H9 (cell line): ENCODE data around the gene DGKE. TPM values are rescaled to one million over a fixed set of nuclear protein-coding genes. Genes with fewer than 3 reads are reported as not detected.

ENCODE experiments used
- DNase-seq: peaks from one replicate; pipeline ENCODE4 v3.0.0-alpha.2; 2017
- H2AFZ ChIP-seq: one replicate; pipeline ENCODE4 v1.6.1; 2013; ENCODE audit warnings: mild to moderate bottlenecking, low read length, control low read depth, moderate library complexity
- H2AK5ac ChIP-seq: 2 replicates; pipeline ENCODE4 v1.6.1; 2013; ENCODE audit warnings: low read length, control low read depth, mixed read lengths; ENCODE audit not compliant: insufficient read length
- H2BK120ac ChIP-seq: one replicate; pipeline ENCODE4 v1.6.1; 2013; ENCODE audit warnings: low read depth, mild to moderate bottlenecking, low read length, control low read depth, inconsistent platforms; ENCODE audit not compliant: poor library complexity, severe bottlenecking
- H2BK12ac ChIP-seq: 2 replicates; pipeline ENCODE4 v1.6.1; 2013; ENCODE audit warnings: low read length, control low read depth, mixed read lengths, low read depth; ENCODE audit not compliant: insufficient read length
- H2BK15ac ChIP-seq: 2 replicates; pipeline ENCODE4 v1.6.1; 2013; ENCODE audit warnings: low read depth, low read length, control low read depth
- H2BK20ac ChIP-seq: one replicate; pipeline ENCODE4 v1.6.1; 2013; ENCODE audit warnings: low read depth, mild to moderate bottlenecking, low read length, control low read depth, inconsistent platforms; ENCODE audit not compliant: poor library complexity, severe bottlenecking
- H2BK5ac ChIP-seq: 2 replicates; pipeline ENCODE4 v1.6.1; 2013; ENCODE audit warnings: low read length, control low read depth, mixed read lengths; ENCODE audit not compliant: insufficient read length
- H3K14ac ChIP-seq: 2 replicates; pipeline ENCODE4 v1.6.1; 2013; ENCODE audit warnings: low read length, control low read depth; ENCODE audit not compliant: insufficient read depth
- H3K18ac ChIP-seq: 2 replicates; pipeline ENCODE4 v1.6.1; 2013; ENCODE audit warnings: low read depth, mild to moderate bottlenecking, mixed read lengths, low read length, control low read depth; ENCODE audit not compliant: insufficient read length
- H3K23ac ChIP-seq: 2 replicates; pipeline ENCODE4 v1.6.1; 2013; ENCODE audit warnings: low read length, control low read depth, mixed read lengths, low read depth; ENCODE audit not compliant: insufficient read length
- H3K23me2 ChIP-seq: 2 replicates; pipeline ENCODE4 v1.6.1; 2013; ENCODE audit warnings: low read depth, mild to moderate bottlenecking, mixed read lengths, low read length, control low read depth; ENCODE audit not compliant: insufficient read length, poor library complexity, severe bottlenecking
- H3K27ac ChIP-seq: 2 replicates; pipeline ENCODE4 v1.5.1; 2013; ENCODE audit warnings: low read length, control low read depth, mixed read lengths, low read depth; ENCODE audit not compliant: insufficient read length
- H3K27me3 ChIP-seq: 2 replicates; pipeline ENCODE4 v1.6.1; 2013; ENCODE audit warnings: low read length, control low read depth, inconsistent platforms; ENCODE audit not compliant: insufficient read depth
- H3K4ac ChIP-seq: 2 replicates; pipeline ENCODE4 v1.6.1; 2013; ENCODE audit warnings: low read depth, mild to moderate bottlenecking, control low read depth, inconsistent platforms, low read length, moderate library complexity
- H3K4me1 ChIP-seq: 2 replicates; pipeline ENCODE4 v1.6.1; 2013; ENCODE audit warnings: low read length, control low read depth, inconsistent platforms; ENCODE audit not compliant: insufficient read depth
- H3K4me2 ChIP-seq: 2 replicates; pipeline ENCODE4 v1.6.1; 2013; ENCODE audit warnings: low read length, control low read depth, mixed read lengths; ENCODE audit not compliant: insufficient read length, insufficient read depth
- H3K56ac ChIP-seq: 2 replicates; pipeline ENCODE4 v1.6.1; 2013; ENCODE audit warnings: low read depth, mild to moderate bottlenecking, mixed read lengths, low read length, control low read depth; ENCODE audit not compliant: insufficient read length
- H3K79me1 ChIP-seq: 2 replicates; pipeline ENCODE4 v1.6.1; 2013; ENCODE audit warnings: low read depth, mild to moderate bottlenecking, moderate library complexity, low read length, control low read depth, inconsistent platforms; ENCODE audit not compliant: insufficient read depth, poor library complexity, severe bottlenecking
- H3K79me2 ChIP-seq: 2 replicates; pipeline ENCODE4 v1.6.1; 2013; ENCODE audit warnings: low read length, control low read depth, inconsistent platforms; ENCODE audit not compliant: insufficient read depth
- H3K9ac ChIP-seq: 2 replicates; pipeline ENCODE4 v1.6.1; 2013; ENCODE audit warnings: low read length, control low read depth, mixed read lengths; ENCODE audit not compliant: insufficient read length; ENCODE audit errors: extremely low read depth
- H3K9me3 ChIP-seq: one replicate; pipeline ENCODE4 v1.6.1; 2013; ENCODE audit warnings: low read depth, low read length, inconsistent platforms; ENCODE audit not compliant: control insufficient read depth
- H3T11ph ChIP-seq: one replicate; pipeline ENCODE4 v1.6.1; 2013; ENCODE audit warnings: mild to moderate bottlenecking, low read length, control low read depth, inconsistent platforms
- H4K20me1 ChIP-seq: one replicate; pipeline ENCODE4 v1.6.1; 2013; ENCODE audit not compliant: control insufficient read depth, insufficient read length, insufficient read depth
- H4K5ac ChIP-seq: 2 replicates; pipeline ENCODE4 v1.6.1; 2013; ENCODE audit warnings: low read depth, mild to moderate bottlenecking, mixed read lengths, low read length, control low read depth; ENCODE audit not compliant: insufficient read length
- H4K8ac ChIP-seq: replicated peaks from 2 replicates; pipeline ENCODE4 v1.6.1; 2013; ENCODE audit warnings: low read length, control low read depth, mixed read lengths, low read depth; ENCODE audit not compliant: insufficient read length
- H4K91ac ChIP-seq: 2 replicates; pipeline ENCODE4 v1.6.1; 2013; ENCODE audit warnings: low read depth, mild to moderate bottlenecking, moderate library complexity, mixed read lengths, low read length, control low read depth; ENCODE audit not compliant: insufficient read length
- H3K27ac Mint-ChIP-seq, 3 experiments: 2 replicates in 2 of 3; 3 replicates in 1 of 3; pipeline ENCODE4 v1.8.0; 2020 to 2021; ENCODE audit warnings: mixed read lengths in 3 of 3, mild to moderate bottlenecking in 1 of 3, moderate library complexity in 1 of 3
- H3K27me3 Mint-ChIP-seq: 2 replicates; pipeline ENCODE4 v1.8.0; 2021; ENCODE audit warnings: low read depth, mild to moderate bottlenecking, moderate library complexity, mixed read lengths
- H3K36me3 Mint-ChIP-seq, 3 experiments: 2 replicates in 2 of 3; 3 replicates in 1 of 3; pipeline ENCODE4 v1.8.0; 2020 to 2021; ENCODE audit warnings: low read depth in 3 of 3, mixed read lengths in 3 of 3; ENCODE audit not compliant: insufficient read depth in 1 of 3
- H3K4me1 Mint-ChIP-seq, 2 experiments: 2 replicates each; pipeline ENCODE4 v1.8.0; 2020; ENCODE audit warnings: mixed read lengths in 2 of 2
- H3K4me3 Mint-ChIP-seq, 2 experiments: 2 replicates in 1 of 2; 3 replicates in 1 of 2; pipeline ENCODE4 v1.8.0; 2020 to 2021; ENCODE audit warnings: mild to moderate bottlenecking in 2 of 2, mixed read lengths in 2 of 2, moderate library complexity in 1 of 2
- H3K9me3 Mint-ChIP-seq, 2 experiments: 2 replicates in 1 of 2; 3 replicates in 1 of 2; pipeline ENCODE4 v1.8.0; 2020; ENCODE audit warnings: mild to moderate bottlenecking in 2 of 2, mixed read lengths in 2 of 2, moderate library complexity in 1 of 2
- WGBS: extraction: QIAGEN DNeasy Blood & Tissue Kit; methylation state at CpG from one replicate; pipeline ENCODE4 v1.1.7; 2013; ENCODE audit warnings: missing lambda C conversion rate, low lambda C conversion rate, mixed read lengths; ENCODE audit not compliant: insufficient read length; ENCODE audit errors: extremely low coverage; 5-methylcytosine and 5-hydroxymethylcytosine counted together
- total RNA-seq: library from RNA; stranded (reverse); gene quantifications from 2 replicates; pipeline ENCODE4 v1.2.1, GENCODE V29; 2021
- TF ChIP-seq, protein P1 (sequence below): fragments of 200-600 bp; sonication (generic); conservative IDR thresholded peaks from 3 replicates; pipeline ENCODE4 v1.8.0; 2021; ENCODE audit warnings: antibody characterized with exemption, mild to moderate bottlenecking

Gene DGKE
- total RNA-seq, 1 experiment from 2014 or later: 4.9 TPM

DNA sequence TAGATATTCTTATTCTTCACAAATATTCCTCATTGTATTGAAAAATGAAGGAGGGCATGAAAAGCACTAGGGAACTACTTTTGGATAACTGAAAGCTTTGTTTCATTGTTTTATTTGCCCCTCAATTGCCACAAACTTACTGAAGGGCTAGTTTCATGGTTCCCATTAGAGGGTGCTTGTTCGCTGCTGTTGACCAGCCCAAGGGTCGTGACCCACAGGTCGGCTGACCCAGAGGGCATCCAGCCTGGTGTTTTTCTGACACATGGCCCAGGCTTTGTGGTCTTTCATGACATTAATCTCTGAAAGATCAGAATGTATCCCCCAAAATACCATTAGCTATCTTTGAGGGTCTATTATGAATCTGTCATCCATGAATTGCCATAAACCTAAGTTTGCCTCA lies 30.0 kb downstream of the DGKE start:
- no peak overlapping the region for H2AFZ ChIP-seq
- Mint-ChIP-seq H3K27me3 (no peaks in the 10 kb centered on the region), H3K4me1 (peaks cover 6 to 9% of the 10 kb centered on the region in 2 experiments), H3K27ac (no peak overlapping the region), H3K4me3 (no peak overlapping the region), H3K9me3 (no peaks in the 10 kb centered on the region), H3K36me3 (peaks cover 0 to 5% (median 2%) of the 10 kb centered on the region in 3 experiments; a peak in 5 of 7 replicates)
- no peak overlapping the region for H2BK20ac ChIP-seq
- H3K79me1 ChIP-seq: no peaks in the 10 kb centered on the region
- no peak overlapping the region for H4K91ac ChIP-seq
- H3K23me2 ChIP-seq: no peaks in the 10 kb centered on the region
- no peak overlapping the region for H2BK15ac ChIP-seq
- H4K20me1 ChIP-seq: no peaks in the 10 kb centered on the region
- WGBS: no CpG with 5 or more reads among the region's 3 CpGs
- H3K14ac ChIP-seq: no peak overlapping the region
- no peak overlapping the region for H4K5ac ChIP-seq
- no peak overlapping the region for H2BK12ac ChIP-seq
- no peaks in the 10 kb centered on the region for H3K9me3 ChIP-seq
- no peak overlapping the region for H3K9ac ChIP-seq
- H3K18ac ChIP-seq: no peak overlapping the region
- H3K4ac ChIP-seq: no peak overlapping the region
- TF ChIP-seq, protein P1, sequence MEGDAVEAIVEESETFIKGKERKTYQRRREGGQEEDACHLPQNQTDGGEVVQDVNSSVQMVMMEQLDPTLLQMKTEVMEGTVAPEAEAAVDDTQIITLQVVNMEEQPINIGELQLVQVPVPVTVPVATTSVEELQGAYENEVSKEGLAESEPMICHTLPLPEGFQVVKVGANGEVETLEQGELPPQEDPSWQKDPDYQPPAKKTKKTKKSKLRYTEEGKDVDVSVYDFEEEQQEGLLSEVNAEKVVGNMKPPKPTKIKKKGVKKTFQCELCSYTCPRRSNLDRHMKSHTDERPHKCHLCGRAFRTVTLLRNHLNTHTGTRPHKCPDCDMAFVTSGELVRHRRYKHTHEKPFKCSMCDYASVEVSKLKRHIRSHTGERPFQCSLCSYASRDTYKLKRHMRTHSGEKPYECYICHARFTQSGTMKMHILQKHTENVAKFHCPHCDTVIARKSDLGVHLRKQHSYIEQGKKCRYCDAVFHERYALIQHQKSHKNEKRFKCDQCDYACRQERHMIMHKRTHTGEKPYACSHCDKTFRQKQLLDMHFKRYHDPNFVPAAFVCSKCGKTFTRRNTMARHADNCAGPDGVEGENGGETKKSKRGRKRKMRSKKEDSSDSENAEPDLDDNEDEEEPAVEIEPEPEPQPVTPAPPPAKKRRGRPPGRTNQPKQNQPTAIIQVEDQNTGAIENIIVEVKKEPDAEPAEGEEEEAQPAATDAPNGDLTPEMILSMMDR: no peak
- no peaks in the 10 kb centered on the region for H3K27me3 ChIP-seq
- no peak for DNase-seq
- no peak overlapping the region for H3K23ac ChIP-seq
- no peak overlapping the region for H3K56ac ChIP-seq
- H3K4me1 ChIP-seq: no peaks in the 10 kb centered on the region; the same call in 1 of the 2 replicates
- no peaks in the 10 kb centered on the region for H3K79me2 ChIP-seq
- H2BK5ac ChIP-seq: no peak overlapping the region
- H2AK5ac ChIP-seq: no peak overlapping the region
- no peak overlapping the region for H3T11ph ChIP-seq
- H3K27ac ChIP-seq: no peak overlapping the region
- no peak overlapping the region for H2BK120ac ChIP-seq
- no peak overlapping the region for H4K8ac ChIP-seq
- no peak overlapping the region for H3K4me2 ChIP-seq
